Keratinocyte (primary cell): ENCODE measurements around the gene COL11A1. TPM values are rescaled to one million over a fixed set of nuclear protein-coding genes. Genes with fewer than 3 reads are reported as not detected.

Experiments
- DNase-seq: peaks from one replicate; pipeline ENCODE4 v3.0.0-alpha.2; 2011; ENCODE audit warnings: low read depth, missing footprints, low spot score
- FAIRE-seq: peaks from 2 replicates; lab custom pipeline; 2011; peaks lifted over from hg19 to GRCh38; lab: Jason Lieb, UNC
- H2AFZ ChIP-seq: 2 replicates; pipeline ENCODE4 v1.6.0; 2012; ENCODE audit warnings: low read length, control low read depth, inconsistent platforms; ENCODE audit not compliant: control insufficient read depth
- H3K27ac ChIP-seq: 2 replicates; pipeline ENCODE4 v1.5.1; 2011; ENCODE audit warnings: low read length; ENCODE audit not compliant: control insufficient read depth, insufficient read depth
- H3K27me3 ChIP-seq: 3 replicates; pipeline ENCODE4 v1.6.0; 2011; ENCODE audit warnings: low read length; ENCODE audit not compliant: control insufficient read depth, insufficient read depth; ENCODE audit errors: extremely low read depth
- H3K36me3 ChIP-seq, 2 experiments: 2 replicates in 1 of 2; 3 replicates in 1 of 2; pipeline ENCODE4 v1.5.1; 2011; ENCODE audit warnings: low read length in 2 of 2, mild to moderate bottlenecking in 1 of 2; ENCODE audit not compliant: control insufficient read depth in 2 of 2, insufficient read depth in 2 of 2; ENCODE audit errors: extremely low read depth in 1 of 2
- H3K4me1 ChIP-seq: 3 replicates; pipeline ENCODE4 v1.5.1; 2011; ENCODE audit warnings: low read length; ENCODE audit not compliant: control insufficient read depth, insufficient read depth; ENCODE audit errors: extremely low read depth
- H3K4me2 ChIP-seq: 3 replicates; pipeline ENCODE4 v1.6.0; 2011; ENCODE audit warnings: low read depth, low read length; ENCODE audit not compliant: control insufficient read depth, insufficient read depth; ENCODE audit errors: extremely low read depth
- H3K4me3 ChIP-seq, 3 experiments: fragments of 200-600 bp in 1 of 3; sonication (generic) in 1 of 3; 2 replicates in 2 of 3; 3 replicates in 1 of 3; pipeline ENCODE4 v1.5.1; 2011 to 2016; ENCODE audit warnings: low read length in 3 of 3, mild to moderate bottlenecking in 3 of 3, control low read depth in 2 of 3, inconsistent platforms in 1 of 3, low read depth in 1 of 3, mixed read lengths in 1 of 3, mixed run types in 1 of 3, moderate library complexity in 1 of 3; ENCODE audit not compliant: control insufficient read depth in 2 of 3, insufficient read depth in 2 of 3; ENCODE audit errors: extremely low read depth in 1 of 3
- H3K79me2 ChIP-seq: 2 replicates; pipeline ENCODE4 v1.6.0; 2012; ENCODE audit warnings: low read length; ENCODE audit not compliant: control insufficient read depth, insufficient read depth
- H3K9ac ChIP-seq: 3 replicates; pipeline ENCODE4 v1.6.0; 2011; ENCODE audit warnings: low read length; ENCODE audit not compliant: control insufficient read depth, insufficient read depth; ENCODE audit errors: extremely low read depth
- H3K9me1 ChIP-seq: 3 replicates; pipeline ENCODE4 v1.6.0; 2011; ENCODE audit warnings: low read length; ENCODE audit not compliant: control insufficient read depth, insufficient read depth; ENCODE audit errors: extremely low read depth
- H3K9me3 ChIP-seq: 2 replicates; pipeline ENCODE4 v1.5.1; 2012; ENCODE audit warnings: low read depth, low read length; ENCODE audit not compliant: control insufficient read depth
- H4K20me1 ChIP-seq: 3 replicates; pipeline ENCODE4 v1.6.0; 2011; ENCODE audit warnings: low read length; ENCODE audit not compliant: control insufficient read depth, insufficient read depth; ENCODE audit errors: extremely low read depth
- EZH2 ChIP-seq: IDR thresholded peaks from one replicate; pipeline ENCODE4 v1.6.1; 2012; ENCODE audit warnings: inconsistent platforms, mild to moderate bottlenecking, low read length, moderate library complexity
- dilution Hi-C: fragments of 300-500 bp; cut with MboI; formaldehyde crosslinking; loops from one replicate; pipeline ENCODE4 v1.7.0; 2020; ENCODE audit warnings: low sequenced_read_pairs; ENCODE audit not compliant: extremely low pct_ligation_motif_present
- polyA plus RNA-seq, 5 experiments: library from polyadenylated mRNA; depleted of rRNA in 3 of 5; stranded (reverse) in 3 of 5; stranded (forward) in 1 of 5; unstranded in 1 of 5; fragments of >200 nt; gene quantifications; 1 replicate in 1 of 5; 2 replicates in 3 of 5; 3 replicates in 1 of 5; pipeline versions ENCODE4 v1.2.1 to v1.2.3, GENCODE V29; 2011 to 2012; ENCODE audit warnings: missing spikeins in 2 of 5, low read depth in 1 of 5, low replicate concordance in 1 of 5
- TF ChIP-seq, protein P1 (sequence below), 3 experiments: IDR thresholded peaks in 1 of 3; conservative IDR thresholded peaks in 1 of 3; optimal IDR thresholded peaks in 1 of 3; 2 replicates in 2 of 3; 3 replicates in 1 of 3; pipeline versions ENCODE3 to v1.5.1; 2011; ENCODE audit warnings: low read length in 3 of 3, mild to moderate bottlenecking in 3 of 3, moderate library complexity in 2 of 3, control low read depth in 1 of 3, inconsistent platforms in 1 of 3; ENCODE audit not compliant: insufficient read depth in 2 of 3; ENCODE audit errors: extremely low read depth in 1 of 3

The COL11A1 gene
- polyA plus RNA-seq, 1 donor (not counting 4 experiments of a cell fraction or from before 2014, with no cell fraction given) = 0.37 TPM

DNA sequence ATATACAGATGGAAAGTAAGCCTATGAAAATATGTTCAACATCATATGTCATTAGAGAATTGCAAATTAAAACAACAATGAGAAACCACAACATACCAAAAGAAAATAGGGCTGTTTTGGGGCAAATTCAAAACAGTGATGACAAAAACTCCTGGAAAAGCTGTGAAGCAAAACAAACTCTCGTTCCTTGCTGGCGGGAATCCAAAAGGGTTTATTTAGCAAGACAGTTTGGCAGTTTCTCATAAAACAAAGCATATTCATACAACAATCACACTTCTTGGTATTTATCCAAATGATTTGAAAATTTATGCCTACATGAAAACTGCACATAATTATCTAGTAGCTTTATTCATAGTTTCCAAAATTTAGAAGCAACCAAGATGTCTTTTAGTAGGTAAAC, 44.4 kb downstream of the COL11A1 start:
- Histone ChIP-seq H2AFZ (no peak overlapping the region), H3K9ac (no peak overlapping the region), H3K4me1 (no peaks in the 10 kb centered on the region), H3K36me3 (no peaks in the 10 kb centered on the region), H3K4me2 (no peak overlapping the region), H4K20me1 (no peaks in the 10 kb centered on the region), H3K27me3 (no peaks in the 10 kb centered on the region), H3K27ac (no peak overlapping the region), H3K9me1 (no peaks in the 10 kb centered on the region), H3K79me2 (no peaks in the 10 kb centered on the region), H3K9me3 (no peaks in the 10 kb centered on the region), H3K4me3 (no peak overlapping the region)
- dilution Hi-C loops = no loop called here
- DNase-seq = no peak
- FAIRE-seq = no peak
- no peak for TF ChIP-seq EZH2
- TF ChIP-seq, protein P1, sequence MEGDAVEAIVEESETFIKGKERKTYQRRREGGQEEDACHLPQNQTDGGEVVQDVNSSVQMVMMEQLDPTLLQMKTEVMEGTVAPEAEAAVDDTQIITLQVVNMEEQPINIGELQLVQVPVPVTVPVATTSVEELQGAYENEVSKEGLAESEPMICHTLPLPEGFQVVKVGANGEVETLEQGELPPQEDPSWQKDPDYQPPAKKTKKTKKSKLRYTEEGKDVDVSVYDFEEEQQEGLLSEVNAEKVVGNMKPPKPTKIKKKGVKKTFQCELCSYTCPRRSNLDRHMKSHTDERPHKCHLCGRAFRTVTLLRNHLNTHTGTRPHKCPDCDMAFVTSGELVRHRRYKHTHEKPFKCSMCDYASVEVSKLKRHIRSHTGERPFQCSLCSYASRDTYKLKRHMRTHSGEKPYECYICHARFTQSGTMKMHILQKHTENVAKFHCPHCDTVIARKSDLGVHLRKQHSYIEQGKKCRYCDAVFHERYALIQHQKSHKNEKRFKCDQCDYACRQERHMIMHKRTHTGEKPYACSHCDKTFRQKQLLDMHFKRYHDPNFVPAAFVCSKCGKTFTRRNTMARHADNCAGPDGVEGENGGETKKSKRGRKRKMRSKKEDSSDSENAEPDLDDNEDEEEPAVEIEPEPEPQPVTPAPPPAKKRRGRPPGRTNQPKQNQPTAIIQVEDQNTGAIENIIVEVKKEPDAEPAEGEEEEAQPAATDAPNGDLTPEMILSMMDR (optimal IDR thresholded peaks at IDR 0.05 in 1 of 3, IDR thresholded peaks at IDR 0.05 in 1 of 3, conservative IDR thresholded peaks at IDR 0.05 in 1 of 3; ENCODE audit: extremely low read depth in 1 of 3, insufficient read depth in 2 of 3, low read length in 3 of 3) = no peak

GRCh38 chr1:103058391-103058790, 49.9 kb downstream of the COL11A1 start:
- no peak overlapping the region for H3K27ac ChIP-seq
- no peak for TF ChIP-seq EZH2
- TF ChIP-seq, protein P1 (optimal IDR thresholded peaks at IDR 0.05 in 1 of 3, IDR thresholded peaks at IDR 0.05 in 1 of 3, conservative IDR thresholded peaks at IDR 0.05 in 1 of 3; ENCODE audit: extremely low read depth in 1 of 3, insufficient read depth in 2 of 3, low read length in 3 of 3) = no peak
- H3K36me3 ChIP-seq = no peaks in the 10 kb centered on the region
- no peak overlapping the region for H3K9ac ChIP-seq
- H3K9me3 ChIP-seq = no peaks in the 10 kb centered on the region
- no peak for DNase-seq
- no peaks in the 10 kb centered on the region for H3K9me1 ChIP-seq
- no peak overlapping the region for H2AFZ ChIP-seq
- H3K79me2 ChIP-seq = no peaks in the 10 kb centered on the region
- no peak for FAIRE-seq
- no peaks in the 10 kb centered on the region for H3K27me3 ChIP-seq
- dilution Hi-C loops = no loop called here
- no peaks in the 10 kb centered on the region for H3K4me1 ChIP-seq
- no peaks in the 10 kb centered on the region for H4K20me1 ChIP-seq
- H3K4me2 ChIP-seq = no peak overlapping the region
- H3K4me3 ChIP-seq = no peak overlapping the region
